ENCODE measurements around the gene MAGI2.
"Not testable (repeated sequence)": the region's sequence is repeated elsewhere in the genome, so short reads cannot be mapped to it uniquely, and the experiment has no call there.

The MAGI2 gene

GRCh38 chr7:79452032-79452494 is 1.4 kb downstream of the MAGI2 start:
- in situ Hi-C loops (cut with HindIII; ENCODE audit: low sequenced_read_pairs) = no loop called here

- in situ Hi-C loops (cut with HindIII; ENCODE audit: low sequenced_read_pairs) = no loop called here
Measured at GRCh38 chr7:79451580-79451979, 1.9 kb downstream of the MAGI2 start.

- in situ Hi-C loops (cut with HindIII; ENCODE audit: low sequenced_read_pairs) = not testable (repeated sequence)
Measured at GRCh38 chr7:79442766-79443165, 10.7 kb downstream of the MAGI2 start.

DNA sequence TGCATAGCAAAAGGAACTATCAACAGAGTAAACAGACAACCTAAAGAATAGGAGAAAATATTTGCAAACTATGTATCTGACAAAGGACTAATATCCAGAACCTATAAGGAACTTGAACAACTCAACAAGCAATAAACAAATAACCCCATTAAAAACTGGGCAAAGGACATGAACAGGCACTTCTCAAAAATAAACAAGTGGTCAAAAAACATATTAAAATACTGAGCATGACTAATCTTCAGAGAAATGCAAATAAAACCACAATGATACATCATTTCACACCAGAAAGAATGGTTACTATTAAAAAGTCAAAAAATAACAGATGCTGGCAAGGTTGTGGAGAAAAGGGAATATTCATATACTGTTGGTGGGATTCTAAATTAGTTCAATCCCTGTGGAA is 17.1 kb downstream of the MAGI2 start:
- in situ Hi-C loops (cut with HindIII; ENCODE audit: low sequenced_read_pairs) = no loop called here

DNA sequence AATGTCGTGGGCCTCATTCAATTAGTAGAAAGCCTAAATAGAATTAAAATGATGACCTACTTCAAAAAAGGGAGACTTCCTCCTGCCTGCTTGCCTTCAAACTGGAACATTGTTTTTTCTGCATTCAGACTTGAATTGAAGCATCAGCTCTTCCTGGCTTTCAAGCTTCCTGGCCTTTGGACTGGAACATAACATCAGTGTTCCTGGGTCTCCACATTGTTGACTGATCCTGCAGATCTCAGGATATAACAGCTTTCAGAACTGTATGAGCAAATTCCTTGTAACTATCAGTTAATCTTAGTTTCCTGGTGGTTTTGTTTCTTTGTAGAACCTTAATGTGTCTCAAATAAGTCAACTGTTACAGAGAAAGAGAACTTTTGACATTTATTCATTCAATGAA is 18.6 kb downstream of the MAGI2 start:
- in situ Hi-C loops (cut with HindIII; ENCODE audit: low sequenced_read_pairs) = no loop called here

- in situ Hi-C loops (cut with HindIII; ENCODE audit: low sequenced_read_pairs) = no loop called here
Measured at GRCh38 chr7:79434098-79434497, 19.4 kb downstream of the MAGI2 start.

DNA sequence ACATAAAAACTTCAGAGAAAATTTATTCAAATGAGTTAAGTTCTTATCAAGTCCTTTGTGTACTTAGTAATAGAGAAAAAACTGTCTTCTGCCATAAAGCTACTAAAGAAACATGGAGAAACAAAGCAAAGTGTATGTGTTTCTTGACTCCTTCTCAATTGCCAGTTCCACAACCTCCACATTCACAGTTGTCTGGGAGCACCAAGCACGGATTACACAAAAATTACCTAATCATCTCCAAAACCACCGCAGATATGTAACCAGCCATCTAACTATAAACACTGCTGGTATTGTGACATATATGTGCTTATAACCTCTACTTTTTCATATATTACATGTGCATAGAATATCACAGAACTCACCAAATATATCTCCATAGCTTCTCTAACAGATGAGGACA is 23.1 kb downstream of the MAGI2 start:
- in situ Hi-C loops (cut with HindIII; ENCODE audit: low sequenced_read_pairs) = no loop called here

GRCh38 chr7:79425665-79426064 is 27.8 kb downstream of the MAGI2 start:
- in situ Hi-C loops (cut with HindIII; ENCODE audit: low sequenced_read_pairs) = no loop called here

- in situ Hi-C loops (cut with HindIII; ENCODE audit: low sequenced_read_pairs) = no loop called here
Measured at GRCh38 chr7:79421751-79422150, 31.7 kb downstream of the MAGI2 start.

GRCh38 chr7:79420464-79420863 is 33.0 kb downstream of the MAGI2 start:
- in situ Hi-C loops (cut with HindIII; ENCODE audit: low sequenced_read_pairs) = no loop called here

DNA sequence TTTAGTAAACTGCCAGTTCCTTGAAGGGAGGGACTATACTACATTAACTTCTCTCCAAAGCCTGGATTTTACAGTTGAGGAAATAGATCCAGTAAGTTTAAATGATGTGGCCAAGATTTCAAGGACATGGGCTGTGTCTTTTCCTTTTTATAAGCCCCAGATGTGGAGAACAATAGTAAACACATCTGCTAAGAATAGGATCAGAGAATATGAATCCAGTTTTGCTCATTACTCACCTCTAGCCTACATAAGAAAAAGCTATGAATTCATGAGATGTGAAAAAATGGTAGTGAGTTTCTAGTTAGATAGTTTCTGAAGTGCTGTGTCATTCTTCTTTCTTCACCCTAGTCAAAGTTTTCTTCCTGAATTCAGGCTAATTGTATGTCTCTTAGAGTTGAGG is 38.6 kb downstream of the MAGI2 start:
- in situ Hi-C loops (cut with HindIII; ENCODE audit: low sequenced_read_pairs) = no loop called here

DNA sequence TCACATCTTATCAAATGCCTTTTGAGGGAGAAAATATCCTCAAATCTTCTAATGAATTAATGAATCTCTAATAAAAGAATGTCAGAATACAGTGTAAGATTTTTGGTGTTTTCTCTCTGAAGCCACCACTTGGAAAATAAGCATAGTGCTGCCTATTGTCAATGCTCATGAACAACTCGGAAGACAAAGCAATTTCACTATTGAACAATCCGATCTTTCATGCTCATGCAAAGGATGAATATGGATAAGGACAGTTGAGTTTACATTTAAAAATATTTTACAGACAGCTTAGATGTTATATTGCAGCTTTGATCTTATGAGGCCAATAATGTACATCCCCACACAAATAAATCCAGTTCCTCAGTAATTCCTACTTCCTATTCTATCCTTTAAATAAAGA is 40.6 kb downstream of the MAGI2 start:
- in situ Hi-C loops (cut with HindIII; ENCODE audit: low sequenced_read_pairs) = no loop called here

DNA sequence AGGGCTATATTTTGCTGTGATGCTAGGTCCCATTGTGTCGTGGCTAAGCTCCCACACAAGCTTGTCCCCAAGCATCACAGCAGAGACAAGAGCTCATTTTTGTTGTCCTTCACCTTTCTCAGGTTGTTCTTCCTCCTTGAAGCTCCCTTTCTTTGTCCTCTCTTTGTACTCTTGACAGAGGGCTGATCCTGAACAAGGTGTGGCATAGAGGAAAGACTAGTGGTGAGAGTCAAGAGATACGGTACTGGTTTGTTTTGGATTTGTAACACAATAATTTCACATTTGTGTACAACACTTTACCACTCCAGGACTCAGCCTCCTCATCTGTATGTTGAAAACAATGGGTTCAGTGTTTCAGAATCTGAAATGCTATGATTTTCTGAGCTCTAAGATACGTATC is 41.0 kb downstream of the MAGI2 start:
- in situ Hi-C loops (cut with HindIII; ENCODE audit: low sequenced_read_pairs) = no loop called here

- in situ Hi-C loops (cut with HindIII; ENCODE audit: low sequenced_read_pairs) = no loop called here
Measured at GRCh38 chr7:79410345-79410744, 43.1 kb downstream of the MAGI2 start.

DNA sequence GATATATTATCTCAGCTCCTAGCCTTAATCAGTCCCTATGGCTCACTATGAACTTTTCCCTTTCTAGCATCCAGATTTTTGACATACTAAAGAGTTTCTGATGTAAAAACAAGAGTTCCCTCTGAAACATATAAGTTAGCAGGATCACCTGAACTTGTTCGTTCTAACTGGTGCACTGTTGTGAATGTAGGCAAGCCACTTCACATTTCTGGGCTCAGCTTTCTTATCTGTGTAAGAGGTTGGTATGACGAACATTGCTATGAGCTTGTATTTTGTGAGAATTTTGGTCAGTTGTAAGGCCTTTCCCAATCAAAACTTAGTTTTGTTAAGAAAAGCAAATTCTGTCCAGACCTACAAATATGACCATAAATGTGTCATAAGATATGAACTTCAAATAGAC is 46.1 kb downstream of the MAGI2 start:
- in situ Hi-C loops (cut with HindIII; ENCODE audit: low sequenced_read_pairs) = no loop called here

DNA sequence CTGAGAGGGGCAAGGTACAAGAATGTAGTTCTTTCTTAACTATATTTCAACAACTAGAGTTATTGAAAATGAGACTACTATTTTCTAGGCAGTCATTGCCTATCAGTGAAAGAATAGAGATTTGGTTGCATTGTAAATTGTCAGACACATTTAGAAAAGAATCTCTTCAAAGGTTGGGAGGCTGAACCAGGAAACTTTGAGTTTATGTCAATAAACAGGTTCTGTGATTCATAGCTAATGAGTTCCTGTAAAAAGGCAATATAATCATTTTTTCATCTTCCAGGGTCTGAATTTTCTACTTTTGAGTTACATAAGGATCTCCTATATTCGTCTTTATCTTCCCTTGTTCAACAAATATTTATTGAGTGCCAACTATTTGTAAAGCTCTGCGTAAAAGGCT is 47.1 kb downstream of the MAGI2 start:
- in situ Hi-C loops (cut with HindIII; ENCODE audit: low sequenced_read_pairs) = no loop called here

DNA sequence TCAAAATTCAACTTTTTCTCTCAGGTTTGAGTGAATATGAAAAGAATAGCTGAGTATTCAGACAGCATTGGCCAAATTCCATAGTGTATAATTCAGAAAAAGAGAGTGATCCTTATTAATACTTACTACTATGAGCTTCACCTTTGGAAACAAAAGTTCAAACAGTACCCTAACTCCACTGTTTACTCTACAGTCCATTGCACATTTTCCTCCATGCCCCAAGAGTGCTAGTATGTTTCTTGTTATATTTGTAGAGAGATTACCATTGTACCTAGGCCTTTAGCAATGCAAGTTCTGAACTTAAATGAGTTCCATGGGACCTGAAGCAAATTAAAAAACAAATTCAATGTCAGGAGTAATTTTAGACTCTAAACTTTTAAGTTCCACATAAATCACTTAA is 48.1 kb downstream of the MAGI2 start:
- in situ Hi-C loops (cut with HindIII; ENCODE audit: low sequenced_read_pairs) = no loop called here

GRCh38 chr7:79403879-79404278 is 49.6 kb downstream of the MAGI2 start:
- in situ Hi-C loops (cut with HindIII; ENCODE audit: low sequenced_read_pairs) = no loop called here

GRCh38 chr7:79403451-79403850 is 50.0 kb downstream of the MAGI2 start:
- in situ Hi-C loops (cut with HindIII; ENCODE audit: low sequenced_read_pairs) = no loop called here

GRCh38 chr7:79401254-79401653 is 52.2 kb downstream of the MAGI2 start:
- in situ Hi-C loops (cut with HindIII; ENCODE audit: low sequenced_read_pairs) = no loop called here

DNA sequence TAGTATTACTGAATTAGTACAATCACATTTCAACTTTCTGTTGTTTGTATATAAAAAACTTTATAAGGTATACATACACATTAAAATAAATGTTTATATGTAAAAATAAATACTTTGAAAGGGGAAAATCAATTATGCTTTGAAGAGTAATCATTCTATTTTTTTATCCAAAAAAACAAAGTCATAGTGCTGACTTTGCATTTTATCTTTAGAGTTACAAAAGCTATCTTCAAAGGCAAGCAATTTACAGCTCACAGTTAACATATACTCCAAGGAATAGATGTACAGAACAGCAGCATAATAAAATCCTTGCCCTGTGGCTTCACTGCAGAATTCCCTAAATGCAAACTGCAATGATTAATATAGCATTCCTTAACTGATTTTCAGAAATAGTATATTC is 53.2 kb downstream of the MAGI2 start:
- in situ Hi-C loops (cut with HindIII; ENCODE audit: low sequenced_read_pairs) = no loop called here

- in situ Hi-C loops (cut with HindIII; ENCODE audit: low sequenced_read_pairs) = no loop called here
Measured at GRCh38 chr7:79398138-79398749, 55.2 kb downstream of the MAGI2 start.

DNA sequence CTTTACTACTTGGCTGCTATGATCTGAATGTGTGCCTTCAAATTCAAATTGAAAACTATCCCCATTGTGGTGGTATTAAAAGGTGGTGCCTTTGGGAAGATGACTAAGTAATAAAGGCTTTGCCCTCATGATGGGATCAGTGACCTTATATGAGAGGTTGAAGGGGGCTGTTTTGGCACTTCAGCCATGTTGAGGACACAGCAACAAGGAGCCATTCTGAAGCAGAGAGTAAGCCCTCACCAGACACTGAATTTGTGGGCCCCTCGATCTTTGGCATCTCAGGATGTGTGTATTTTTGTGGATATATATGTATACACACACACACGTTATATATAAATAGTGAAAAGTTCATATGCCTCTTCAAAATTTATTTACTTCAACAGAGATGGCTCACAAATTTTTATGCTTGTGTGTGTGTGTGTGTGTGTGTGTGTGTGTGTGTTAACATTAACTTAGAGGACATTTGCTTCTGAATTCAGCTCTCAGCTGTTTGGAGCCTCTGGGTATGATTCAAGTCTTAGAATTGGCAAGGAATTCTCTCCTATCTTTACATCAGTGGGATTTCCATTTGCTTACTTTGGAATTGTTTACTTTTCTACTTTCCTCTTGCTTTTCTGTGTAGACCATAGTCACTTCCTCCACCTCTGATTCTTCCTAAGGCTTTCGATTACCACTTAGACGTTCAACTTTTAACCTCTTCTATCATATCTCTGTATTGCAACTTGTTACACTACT is 66.6 kb downstream of the MAGI2 start:
- in situ Hi-C loops (cut with HindIII; ENCODE audit: low sequenced_read_pairs) = no loop called here
